Activated CD8-positive, alpha-beta memory T cell treated with anti-CD3 and anti-CD28 coated beads for 24 hours (primary cell): Measurements from ENCODE around the gene ZNF133.
"Not testable (repeated sequence)": the region's sequence is repeated elsewhere in the genome, so short reads cannot be mapped to it uniquely, and the experiment has no call there.

ENCODE experiments used
- DNase-seq: peaks from one replicate; pipeline ENCODE4 v3.0.0-alpha.2; 2020

Gene ZNF133

GRCh38 chr20:18287546-18287914 lies 797 bp upstream of the ZNF133 start:
- DNase-seq, result no peak

- no peak for DNase-seq
Observed at GRCh38 chr20:18288749-18289267, 481 bp downstream of the ZNF133 start.

GRCh38 chr20:18289306-18289705 lies 979 bp downstream of the ZNF133 start:
- DNase-seq, result no peak

GRCh38 chr20:18299364-18299763 lies 11.0 kb downstream of the ZNF133 start:
- DNase-seq, result no peak

GRCh38 chr20:18304618-18305017 lies 16.3 kb downstream of the ZNF133 start:
- no peak for DNase-seq

- no peak for DNase-seq
Observed at GRCh38 chr20:18307301-18307700, 19.0 kb downstream of the ZNF133 start.

- DNase-seq, result no peak
Observed at GRCh38 chr20:18310051-18310450, 21.7 kb downstream of the ZNF133 start.

GRCh38 chr20:18310592-18310991 lies 22.3 kb downstream of the ZNF133 start:
- DNase-seq, result no peak

- DNase-seq, result no peak
Observed at GRCh38 chr20:18312723-18313122, 24.4 kb downstream of the ZNF133 start.

- DNase-seq, result no peak
Observed at GRCh38 chr20:18313411-18313810, 25.1 kb downstream of the ZNF133 start.

- DNase-seq, result no peak
Observed at GRCh38 chr20:18314786-18315406, 26.6 kb downstream of the ZNF133 start.

GRCh38 chr20:18316166-18316565 lies 27.8 kb downstream of the ZNF133 start:
- DNase-seq, result no peak

GRCh38 chr20:18321316-18321715 lies 33.0 kb downstream of the ZNF133 start:
- no peak for DNase-seq

- no peak for DNase-seq
Observed at GRCh38 chr20:18321976-18322950, 33.9 kb downstream of the ZNF133 start.

GRCh38 chr20:18323705-18324104 lies 35.4 kb downstream of the ZNF133 start:
- no peak for DNase-seq

GRCh38 chr20:18324596-18325089 lies 36.3 kb downstream of the ZNF133 start:
- DNase-seq, result no peak

GRCh38 chr20:18326990-18327389 lies 38.7 kb downstream of the ZNF133 start:
- DNase-seq, result no peak

GRCh38 chr20:18331694-18332093 lies 43.4 kb downstream of the ZNF133 start:
- DNase-seq, result no peak

GRCh38 chr20:18349749-18350148 lies 61.4 kb downstream of the ZNF133 start:
- not testable (repeated sequence) for DNase-seq

- no peak for DNase-seq
Observed at GRCh38 chr20:18359854-18360253, 71.5 kb downstream of the ZNF133 start.

GRCh38 chr20:18360635-18361034 lies 72.3 kb downstream of the ZNF133 start:
- DNase-seq, result no peak

GRCh38 chr20:18361678-18362077 lies 73.4 kb downstream of the ZNF133 start:
- DNase-seq, result no peak

- DNase-seq, result no peak
Observed at GRCh38 chr20:18362916-18363315, 74.6 kb downstream of the ZNF133 start.

GRCh38 chr20:18363708-18364107 lies 75.4 kb downstream of the ZNF133 start:
- DNase-seq, result no peak
